Measurements from ENCODE around the gene PLEKHA5.

DNA sequence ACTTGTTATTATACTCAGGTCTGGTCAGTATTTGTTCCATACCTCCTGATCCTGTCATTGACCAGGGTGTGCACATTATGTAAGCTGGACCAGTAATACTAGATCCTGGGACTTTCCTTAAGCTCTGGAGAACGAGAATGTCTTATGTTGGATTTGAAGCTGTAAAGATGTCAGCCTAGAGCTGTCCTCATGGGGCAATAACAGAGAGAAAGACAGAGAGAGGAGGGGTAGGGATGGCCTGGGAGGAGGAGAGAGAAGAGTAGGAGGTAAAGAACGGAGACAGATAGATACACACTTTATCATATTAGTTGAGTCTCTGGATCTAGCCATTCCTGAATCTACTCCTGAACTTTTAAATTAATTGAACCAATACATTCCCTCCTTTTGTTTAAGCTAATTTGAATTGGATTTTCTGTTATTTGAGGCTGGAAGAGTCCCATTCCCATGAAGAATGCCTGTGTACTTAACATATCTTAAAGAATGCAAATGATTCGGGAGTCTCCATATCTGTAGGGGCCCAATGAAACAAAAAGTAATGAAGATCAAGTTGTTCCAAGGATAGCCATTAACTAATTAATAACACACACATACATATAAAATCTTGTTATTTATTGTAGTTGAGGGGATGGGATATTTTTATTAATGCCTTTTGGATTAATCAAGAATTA, 55.9 kb downstream of the PLEKHA5 start:
- TF ChIP-seq, protein P1, sequence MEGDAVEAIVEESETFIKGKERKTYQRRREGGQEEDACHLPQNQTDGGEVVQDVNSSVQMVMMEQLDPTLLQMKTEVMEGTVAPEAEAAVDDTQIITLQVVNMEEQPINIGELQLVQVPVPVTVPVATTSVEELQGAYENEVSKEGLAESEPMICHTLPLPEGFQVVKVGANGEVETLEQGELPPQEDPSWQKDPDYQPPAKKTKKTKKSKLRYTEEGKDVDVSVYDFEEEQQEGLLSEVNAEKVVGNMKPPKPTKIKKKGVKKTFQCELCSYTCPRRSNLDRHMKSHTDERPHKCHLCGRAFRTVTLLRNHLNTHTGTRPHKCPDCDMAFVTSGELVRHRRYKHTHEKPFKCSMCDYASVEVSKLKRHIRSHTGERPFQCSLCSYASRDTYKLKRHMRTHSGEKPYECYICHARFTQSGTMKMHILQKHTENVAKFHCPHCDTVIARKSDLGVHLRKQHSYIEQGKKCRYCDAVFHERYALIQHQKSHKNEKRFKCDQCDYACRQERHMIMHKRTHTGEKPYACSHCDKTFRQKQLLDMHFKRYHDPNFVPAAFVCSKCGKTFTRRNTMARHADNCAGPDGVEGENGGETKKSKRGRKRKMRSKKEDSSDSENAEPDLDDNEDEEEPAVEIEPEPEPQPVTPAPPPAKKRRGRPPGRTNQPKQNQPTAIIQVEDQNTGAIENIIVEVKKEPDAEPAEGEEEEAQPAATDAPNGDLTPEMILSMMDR (IDR thresholded peaks at IDR 0.05), result no peak
- no peak for TF ChIP-seq POLR2A (IDR thresholded peaks at IDR 0.05)
- TF ChIP-seq EP300 (IDR thresholded peaks at IDR 0.05), result no peak
